Stimulated activated CD4-positive, alpha-beta T cell treated with anti-CD3 and anti-CD28 coated beads, Interleukin-15, amount 100 ng/mL, for 24 hours (primary cell): ENCODE measurements around the gene MECR.

Experiments used
- DNase-seq: peaks from one replicate; pipeline ENCODE4 v3.0.0-alpha.2; 2020

MECR gene

GRCh38 chr1:29197993-29198392 is 32.7 kb downstream of the MECR start:
- no peak for DNase-seq

DNA sequence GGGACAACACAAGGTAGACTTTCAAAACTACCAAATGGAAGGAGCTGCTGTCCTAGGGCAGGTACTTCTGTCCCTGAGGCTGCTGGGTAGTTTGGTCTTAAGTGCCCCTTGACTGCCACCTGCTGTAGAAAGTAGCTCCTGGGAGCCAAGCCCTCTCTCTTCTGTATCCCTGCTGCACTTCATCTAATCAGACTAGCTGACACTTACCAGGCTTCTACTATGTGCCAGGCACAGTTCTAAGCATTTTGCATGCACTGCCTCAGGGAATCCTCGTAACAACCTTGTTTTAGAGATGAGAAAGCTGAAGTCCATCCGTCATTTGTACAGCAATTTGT is 33.2 kb downstream of the MECR start:
- DNase-seq: peak; percentile 34

DNA sequence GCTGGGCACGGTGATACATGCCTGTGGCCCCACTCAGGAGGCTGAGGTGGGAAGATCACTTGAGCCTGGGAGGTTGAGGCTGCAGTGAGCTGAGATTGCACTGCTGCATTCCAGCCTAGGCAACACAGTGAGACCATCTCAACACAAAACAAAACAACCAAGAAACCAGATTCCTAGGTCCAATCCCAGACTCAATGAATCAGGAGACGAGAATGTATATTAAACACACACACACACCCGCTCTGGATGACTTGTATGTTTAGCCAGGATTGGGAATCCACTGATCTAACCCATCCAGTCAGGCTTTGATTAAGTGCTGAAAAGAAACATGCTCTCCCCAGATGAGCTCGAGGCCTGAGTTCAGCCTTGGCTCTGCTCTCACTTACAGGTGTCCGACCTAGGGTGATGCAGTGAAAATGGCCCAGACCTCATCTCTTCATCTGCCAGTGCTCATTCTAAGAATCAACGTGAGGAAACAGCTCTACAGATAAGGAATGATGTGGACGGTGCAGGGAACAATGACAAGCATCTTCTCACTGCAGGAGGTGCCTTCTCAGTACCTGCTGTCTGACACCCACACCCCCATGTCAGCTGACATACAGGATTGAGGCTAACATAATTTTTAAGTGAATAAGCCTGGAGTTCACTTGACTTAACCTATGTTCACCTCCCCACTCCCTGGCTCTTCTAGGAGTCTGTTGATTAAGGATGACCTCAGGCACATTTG is 33.7 kb downstream of the MECR start:
- DNase-seq: no peak

GRCh38 chr1:29195881-29196291 is 34.8 kb downstream of the MECR start:
- DNase-seq: no peak

- no peak for DNase-seq
Measured at GRCh38 chr1:29193879-29194455, 36.8 kb downstream of the MECR start.

DNA sequence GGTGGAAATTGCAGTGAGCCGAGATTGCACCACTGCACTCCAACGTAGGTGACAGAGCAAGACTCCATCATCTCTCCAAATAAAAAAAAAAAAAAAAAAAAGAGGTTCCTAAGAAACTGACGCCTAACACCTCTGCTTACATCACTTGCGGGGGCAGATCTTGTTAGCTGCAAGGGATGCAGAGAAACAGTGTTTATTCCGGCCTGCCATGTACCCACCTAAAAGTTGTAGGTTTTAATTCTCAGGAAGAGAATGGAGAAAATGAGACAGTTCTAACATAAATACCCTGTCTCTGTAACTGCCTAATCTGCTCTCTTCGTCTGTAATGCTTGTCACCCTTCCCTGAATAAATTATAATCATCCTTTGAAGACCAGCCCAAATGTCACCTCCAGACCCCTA is 40.0 kb downstream of the MECR start:
- no peak for DNase-seq

- DNase-seq: no peak
Measured at GRCh38 chr1:29186707-29187106, 44.0 kb downstream of the MECR start.

DNA sequence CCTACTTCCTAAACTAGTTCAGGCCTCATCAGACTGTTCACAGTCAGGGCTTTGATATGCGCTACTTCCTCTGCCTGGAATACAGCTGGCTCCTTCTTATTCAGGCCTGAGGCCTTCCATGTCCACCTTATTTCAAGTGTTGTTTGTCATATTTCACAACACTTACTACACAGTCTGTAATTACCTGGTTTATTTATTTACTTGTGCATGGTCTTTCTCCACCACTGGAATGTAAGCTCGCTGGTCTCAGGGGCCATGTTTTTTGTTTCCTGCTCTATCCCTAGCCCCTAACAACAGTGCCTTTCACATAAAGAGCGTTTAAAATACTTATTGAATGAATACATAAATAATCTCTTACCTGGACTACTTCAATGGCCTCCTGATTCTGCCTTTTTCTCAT is 44.5 kb downstream of the MECR start:
- DNase-seq: no peak

DNA sequence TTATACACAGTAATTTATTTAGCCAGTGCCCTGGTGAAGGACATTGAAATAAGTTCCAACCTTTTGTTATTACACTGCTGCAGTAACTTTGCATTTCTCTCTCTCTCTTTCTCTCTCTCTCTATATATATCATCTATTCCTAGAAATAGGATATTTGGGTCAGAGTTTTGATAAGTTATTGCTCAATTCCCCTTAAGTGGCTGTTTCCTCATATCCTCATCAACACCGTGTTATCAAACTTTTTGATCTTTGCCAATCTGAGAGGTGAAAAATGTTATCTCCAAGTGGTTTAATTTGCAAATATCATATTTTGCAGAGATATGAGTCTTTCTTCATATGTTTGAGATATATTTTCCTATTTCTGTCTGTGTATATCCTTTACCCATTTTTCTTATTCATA is 47.4 kb downstream of the MECR start:
- no peak for DNase-seq

DNA sequence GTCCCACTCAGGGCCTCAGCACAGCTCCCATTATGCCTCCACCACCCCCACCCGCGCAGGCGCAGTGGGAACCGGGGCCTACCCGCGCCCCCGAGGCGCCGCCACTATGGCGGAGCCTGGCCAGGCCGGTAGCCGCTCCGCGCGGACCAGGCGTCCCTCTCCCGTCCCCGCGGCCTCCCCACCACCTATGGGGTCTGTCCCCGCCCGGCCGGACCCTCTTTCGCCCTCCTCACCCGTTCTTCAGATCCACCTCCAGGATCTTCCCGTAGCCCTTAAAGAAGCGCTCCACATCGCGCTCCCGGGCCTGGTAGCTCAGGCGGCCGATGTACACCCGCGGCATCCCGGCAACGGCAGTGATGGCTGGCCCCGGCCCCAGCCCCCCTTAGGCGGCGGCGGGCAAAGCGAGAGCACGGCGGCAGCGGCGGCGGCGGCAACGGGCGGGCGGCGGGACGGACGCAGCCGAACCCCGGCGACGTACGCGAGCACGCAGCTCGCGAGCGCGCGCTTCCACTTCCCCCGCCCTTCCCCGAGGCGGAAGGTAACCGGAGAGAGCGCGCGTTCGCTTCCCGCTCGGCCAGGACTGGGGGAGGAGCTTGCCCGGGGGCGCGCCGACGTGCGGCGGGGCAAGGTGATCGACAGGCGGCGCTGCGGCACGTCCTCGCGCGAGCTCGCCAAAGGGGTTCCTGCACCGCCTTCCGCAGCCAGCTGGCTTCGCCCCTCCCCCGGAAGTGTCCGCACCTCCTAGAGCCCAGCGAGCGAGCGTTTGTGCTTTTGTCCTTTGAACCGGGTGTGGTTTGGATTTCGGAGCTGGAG is 49.1 kb downstream of the MECR start, which contains the start of gene SRSF4:
SRSF4 (minus strand) TSS at position 488 of the 813 bp plus-strand sequence; CDS start at position 340, 148 bp downstream.
- peak; percentile 99 for DNase-seq

DNA sequence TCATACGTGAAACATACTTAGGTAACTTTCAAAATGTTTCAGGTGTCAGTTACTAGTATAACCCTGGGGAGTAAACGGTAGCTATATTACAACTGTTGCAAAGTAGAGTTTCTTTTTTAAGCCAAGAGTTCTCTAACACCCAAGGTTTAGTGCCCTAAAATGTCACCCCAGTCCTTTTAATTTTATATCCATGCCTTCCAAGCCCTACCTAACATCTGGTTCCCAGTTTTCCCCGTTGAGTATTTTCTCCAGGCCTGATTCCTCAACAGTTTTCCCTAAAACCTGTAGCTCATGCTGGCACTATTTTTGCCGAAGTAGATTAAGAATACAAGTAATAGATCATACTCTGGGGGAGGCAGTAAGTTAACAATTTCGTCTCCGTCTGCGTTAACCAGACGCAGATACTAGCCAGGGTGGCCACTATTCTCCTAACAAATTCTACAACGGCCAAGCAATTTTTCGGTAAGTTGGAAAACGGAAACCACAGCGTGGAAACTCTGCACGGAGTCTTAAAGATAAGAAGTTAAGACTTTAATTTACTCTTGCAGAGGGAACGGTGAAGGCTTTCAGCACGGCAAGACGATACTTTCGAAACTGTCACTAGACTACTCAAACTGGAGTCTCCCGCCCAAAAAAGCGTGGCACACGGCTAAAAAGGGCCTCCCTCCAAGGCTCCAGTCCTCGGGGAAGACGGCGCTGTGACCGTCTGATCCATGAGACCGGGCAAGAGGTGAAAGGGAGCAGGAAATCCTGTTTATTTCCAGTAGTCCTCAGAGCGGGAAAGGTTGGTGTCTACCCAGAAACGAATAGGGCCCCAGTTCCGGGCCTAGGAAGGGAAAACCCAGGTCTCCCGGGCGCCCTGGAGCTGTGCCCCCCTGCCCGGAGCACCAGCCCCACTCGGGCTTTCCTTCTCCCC is 50.0 kb downstream of the MECR start:
- peak; percentile 39 for DNase-seq

DNA sequence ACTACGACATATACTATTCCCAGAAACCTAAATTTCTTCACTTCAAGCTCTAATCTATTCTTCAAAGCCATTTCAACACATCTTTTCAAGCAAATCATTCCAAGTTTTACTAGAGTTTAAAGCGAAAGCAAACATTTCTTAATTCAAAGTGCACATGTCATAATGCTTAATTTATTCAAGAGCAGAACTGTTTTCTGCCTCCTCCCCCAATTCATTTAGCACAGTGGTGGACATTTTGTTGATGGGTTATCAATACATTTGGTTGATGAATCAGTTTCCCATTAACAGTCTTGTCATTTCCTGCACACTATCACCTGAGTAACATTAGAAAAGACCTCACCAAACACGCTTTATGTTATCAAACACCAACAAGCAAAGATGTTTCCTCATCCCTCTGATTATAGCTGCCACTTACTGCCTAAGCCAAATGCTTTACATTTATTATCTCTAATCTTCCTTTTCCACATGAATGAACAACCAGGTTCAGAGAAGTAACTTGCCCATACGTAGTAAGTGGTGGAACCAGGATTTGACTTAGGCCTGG is 51.0 kb downstream of the MECR start:
- no peak for DNase-seq

DNA sequence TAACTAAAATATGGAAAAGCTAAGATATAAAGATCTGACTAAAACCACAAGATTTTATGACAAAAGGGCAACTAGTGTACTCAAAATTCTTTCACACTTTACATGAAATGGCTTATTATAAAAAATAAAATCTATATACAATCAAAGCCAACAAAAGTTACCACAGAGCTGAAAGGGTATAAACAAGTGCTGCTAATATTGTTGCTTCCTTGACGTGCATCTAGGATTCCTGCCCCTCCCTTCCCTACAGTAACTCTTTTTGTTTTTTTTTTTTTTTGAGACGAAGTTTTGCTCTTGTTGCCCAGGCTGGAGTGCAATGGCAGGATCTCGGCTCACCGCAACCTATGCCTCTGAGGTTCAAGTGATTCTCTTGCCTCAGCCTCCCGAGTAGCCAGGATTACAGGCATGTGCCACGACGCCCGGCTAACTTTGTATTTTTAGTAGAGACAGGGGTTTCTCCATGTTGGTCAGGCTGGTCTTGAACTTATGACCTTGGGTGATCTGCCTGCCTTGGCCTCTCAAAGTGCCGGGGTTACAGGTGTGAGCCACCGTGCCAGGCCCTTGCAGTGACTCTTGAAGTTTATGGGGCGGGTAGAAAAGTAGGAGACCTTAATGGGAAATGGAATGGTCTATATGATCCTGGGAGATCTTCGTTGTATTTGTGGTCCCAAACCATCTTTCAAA is 53.6 kb downstream of the MECR start:
- no peak for DNase-seq

DNA sequence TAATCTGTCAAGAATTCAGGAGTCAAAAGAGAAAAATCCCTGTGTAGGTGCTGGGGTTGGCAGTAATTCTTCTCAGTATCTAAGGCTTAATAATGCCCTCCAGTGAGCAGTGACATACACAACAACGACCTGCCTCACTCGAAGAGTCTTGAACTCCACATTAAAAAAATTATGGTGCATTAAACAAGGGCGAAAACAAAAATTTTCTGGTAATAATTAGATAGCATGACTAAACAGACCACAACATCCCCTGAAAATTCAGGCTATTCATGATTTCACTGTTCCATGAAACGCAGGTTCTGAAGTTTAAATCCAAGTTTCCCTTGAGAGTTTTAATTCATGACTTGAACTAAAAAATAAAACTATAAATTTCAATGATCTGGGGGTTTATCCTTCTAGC is 54.2 kb downstream of the MECR start:
- no peak for DNase-seq

GRCh38 chr1:29172415-29172939 is 58.3 kb downstream of the MECR start:
- no peak for DNase-seq

- no peak for DNase-seq
Measured at GRCh38 chr1:29171521-29171920, 59.2 kb downstream of the MECR start.

GRCh38 chr1:29171089-29171488 is 59.6 kb downstream of the MECR start:
- no peak for DNase-seq

DNA sequence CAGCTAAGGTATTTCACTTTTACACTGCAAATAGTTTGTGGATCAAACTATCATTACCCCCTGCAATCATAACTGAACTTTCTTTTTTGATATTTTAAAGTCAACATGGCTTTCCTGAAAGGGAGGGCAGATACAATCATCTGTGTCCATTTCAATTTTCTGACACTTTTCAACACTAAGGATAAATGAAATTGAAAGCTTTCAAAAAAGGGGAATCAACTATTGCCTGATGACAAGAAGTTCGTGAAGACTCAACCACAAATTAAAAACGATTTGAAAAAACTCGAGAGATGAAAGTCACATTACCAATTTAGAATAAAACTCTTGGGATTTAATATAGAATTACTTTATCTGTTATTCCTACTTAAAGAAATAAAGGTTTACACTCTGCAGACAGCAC is 60.8 kb downstream of the MECR start:
- DNase-seq: no peak

GRCh38 chr1:29167904-29168303 is 62.8 kb downstream of the MECR start:
- DNase-seq: no peak

DNA sequence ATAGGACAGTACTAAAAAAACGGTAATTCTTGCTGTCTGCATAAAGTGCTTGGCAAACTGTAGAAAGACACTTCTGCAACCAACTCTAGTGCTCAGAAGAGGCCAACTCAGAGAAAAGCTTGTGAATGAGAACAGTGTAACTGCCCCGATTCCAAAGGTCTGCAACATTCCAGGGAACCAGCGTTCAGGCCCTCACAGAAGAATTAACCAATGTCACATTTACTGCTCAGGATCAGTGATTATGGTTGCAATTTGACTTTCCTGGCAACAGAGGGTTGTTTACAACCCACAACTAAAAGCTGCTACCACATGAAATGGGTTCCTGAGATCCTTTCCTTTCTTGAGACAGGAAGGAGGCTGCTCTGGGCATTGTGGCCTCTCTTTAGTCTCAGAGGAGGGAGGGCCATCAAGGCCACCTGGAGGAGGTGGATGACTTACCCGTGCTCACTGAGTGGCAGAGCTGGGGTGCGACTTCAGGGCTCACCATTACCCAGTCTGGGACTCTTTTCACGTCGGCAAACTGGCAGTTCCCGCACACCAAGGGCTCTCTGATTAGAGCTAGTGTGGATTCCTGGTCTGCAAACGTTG is 64.3 kb downstream of the MECR start:
- DNase-seq: no peak

DNA sequence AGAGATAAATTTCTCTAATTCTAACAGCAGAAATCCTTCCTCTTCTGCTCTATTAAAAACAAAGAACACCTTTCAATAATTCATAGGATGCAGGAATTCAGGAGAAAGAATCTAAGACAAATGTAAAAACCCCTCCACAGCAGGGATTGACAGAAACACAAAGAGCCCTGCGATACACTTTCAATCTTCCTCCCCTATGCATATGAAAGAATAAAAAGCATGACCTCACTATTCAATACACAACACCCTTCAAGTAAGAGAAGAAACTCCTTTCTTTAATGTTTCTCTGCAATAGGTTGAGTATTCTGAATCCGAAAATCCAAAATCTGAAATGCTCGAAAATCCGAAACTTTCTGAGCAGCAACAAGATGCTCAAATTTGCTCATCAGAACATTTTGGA is 66.1 kb downstream of the MECR start:
- DNase-seq: no peak
